HG03460 (cell line): Measurements from ENCODE around the gene CIITA.
"Not testable (repeated sequence)": the region's sequence is repeated elsewhere in the genome, so short reads cannot be mapped to it uniquely, and the experiment has no call there.

ENCODE experiments used
- ATAC-seq: cut with Tn5 transposase; IDR thresholded peaks from one replicate; pipeline ENCODE4 v1.9.1; 2021; ENCODE audit not compliant: unreplicated experiment

Gene CIITA

GRCh38 chr16:10949424-10949970 is 72.5 kb downstream of the CIITA start:
- ATAC-seq = peak; percentile 79

GRCh38 chr16:10950393-10950792 is 73.4 kb downstream of the CIITA start:
- ATAC-seq = no peak

DNA sequence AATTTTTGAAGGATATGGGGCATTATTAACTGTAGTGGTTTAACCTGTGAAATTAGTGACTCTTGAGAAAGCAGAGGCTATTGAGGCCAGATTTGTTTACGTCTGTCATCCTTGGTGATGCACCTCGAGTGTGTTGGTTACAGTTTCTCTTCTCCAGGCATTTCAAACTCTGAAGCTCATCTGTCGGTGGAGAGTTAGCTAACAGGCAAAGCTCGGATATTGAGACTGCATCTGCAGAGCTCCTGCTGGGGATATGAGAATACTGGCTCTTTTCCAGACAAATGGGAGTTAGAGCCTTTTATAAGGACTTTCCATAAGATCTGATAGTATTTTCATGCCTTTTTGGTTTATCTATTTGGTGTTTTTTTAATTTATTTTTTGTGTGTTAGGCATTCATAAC is 74.0 kb downstream of the CIITA start:
- ATAC-seq = no peak

DNA sequence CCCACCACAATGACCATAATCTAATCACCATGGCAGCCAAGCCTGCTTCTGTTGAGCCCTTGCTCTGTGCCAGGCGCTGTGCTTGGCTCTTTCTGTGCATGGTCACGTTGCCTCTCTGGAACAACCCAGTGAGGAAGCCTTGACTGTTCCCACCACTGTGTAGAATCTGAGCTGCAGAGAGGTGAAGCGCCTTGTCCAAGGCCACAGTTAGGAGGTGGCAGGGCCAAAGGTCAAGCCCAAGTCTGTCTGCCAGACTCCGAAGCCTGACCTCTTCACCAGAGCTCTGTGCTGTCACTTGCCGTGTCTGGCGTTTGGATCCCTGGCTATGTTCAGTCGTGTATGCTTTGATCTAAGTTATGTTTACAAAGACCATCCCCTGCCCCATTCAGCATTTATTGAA is 77.9 kb downstream of the CIITA start:
- ATAC-seq = no peak

- no peak for ATAC-seq
Observed at GRCh38 chr16:10957771-10958482, 80.9 kb downstream of the CIITA start.

DNA sequence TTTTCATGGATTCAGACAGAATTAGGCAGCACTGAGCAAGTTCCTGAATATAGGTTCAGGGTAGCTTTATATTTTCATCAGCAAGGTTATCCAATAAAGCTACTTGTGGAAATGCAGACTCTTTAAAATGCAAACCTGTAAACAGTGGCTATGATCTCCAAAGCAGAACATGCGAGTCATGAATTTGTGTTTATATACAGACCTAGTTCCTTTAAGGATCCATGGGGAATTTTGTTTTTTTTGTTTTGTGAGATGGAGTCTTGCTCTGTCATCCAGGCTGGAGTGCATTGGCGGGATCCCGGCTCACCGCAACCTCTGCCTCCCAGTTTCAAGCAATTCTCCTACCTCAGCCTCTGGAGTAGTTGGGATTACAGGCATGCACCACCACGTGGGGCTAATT is 82.2 kb downstream of the CIITA start:
- ATAC-seq = no peak

GRCh38 chr16:10961231-10961630 is 84.2 kb downstream of the CIITA start:
- ATAC-seq = no peak

GRCh38 chr16:10964039-10964890 is 87.3 kb downstream of the CIITA start:
- peak; percentile 33 for ATAC-seq

GRCh38 chr16:10964891-10965326 is 87.9 kb downstream of the CIITA start:
- peak; percentile 47 for ATAC-seq

DNA sequence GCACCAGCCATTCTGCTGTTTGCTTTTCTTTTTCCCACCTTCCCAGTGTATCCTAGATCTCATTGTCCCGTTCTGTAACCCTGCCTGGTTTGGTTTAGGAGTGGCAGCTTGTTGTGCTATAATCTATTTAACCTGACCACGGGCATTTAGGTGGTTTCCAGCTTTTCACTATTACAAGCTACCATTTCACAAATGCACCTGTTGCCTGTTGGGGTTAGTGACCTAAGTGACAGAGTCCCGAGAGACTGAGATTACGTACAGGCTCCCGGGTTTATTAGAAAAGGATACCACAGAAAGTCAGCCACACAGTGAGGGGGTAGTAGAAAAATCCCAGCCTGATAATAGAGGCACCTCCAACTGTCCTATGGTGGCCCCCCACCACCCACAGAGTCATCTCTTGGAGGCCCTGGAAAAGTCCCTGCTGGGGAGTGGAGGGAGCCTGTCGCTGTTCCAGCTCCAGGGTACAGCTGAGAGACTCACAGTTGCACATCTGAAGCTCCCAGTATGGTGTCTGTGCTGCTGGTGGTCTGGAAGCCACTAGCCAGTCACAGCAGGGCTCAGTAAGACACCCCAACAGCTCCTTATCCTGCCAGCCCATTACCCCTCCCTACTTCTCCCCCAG is 88.5 kb downstream of the CIITA start:
- ATAC-seq = peak; percentile 64

DNA sequence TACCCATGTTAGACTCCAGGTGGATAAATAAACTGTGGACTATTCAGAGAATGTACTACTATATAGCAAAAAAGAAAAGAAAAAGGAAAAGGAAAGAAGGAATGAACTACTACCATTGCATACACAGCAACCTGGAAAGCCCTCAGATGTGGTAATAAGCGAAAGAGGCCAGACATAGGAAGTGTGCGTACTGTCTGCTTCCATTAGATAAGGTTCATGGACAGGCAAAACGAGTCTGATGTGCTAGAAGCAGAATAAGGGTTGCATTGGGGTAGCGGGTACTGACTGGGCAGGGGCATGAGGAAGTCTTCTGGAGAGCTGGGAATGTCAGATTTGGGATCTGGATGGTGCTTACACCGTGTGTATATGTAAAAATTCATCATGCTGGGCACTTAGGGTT is 89.1 kb downstream of the CIITA start:
- no peak for ATAC-seq

GRCh38 chr16:10966559-10966958 is 89.6 kb downstream of the CIITA start:
- not testable (repeated sequence) for ATAC-seq

GRCh38 chr16:10967986-10968385 is 91.0 kb downstream of the CIITA start:
- no peak for ATAC-seq

GRCh38 chr16:10968498-10968897 is 91.5 kb downstream of the CIITA start:
- no peak for ATAC-seq

DNA sequence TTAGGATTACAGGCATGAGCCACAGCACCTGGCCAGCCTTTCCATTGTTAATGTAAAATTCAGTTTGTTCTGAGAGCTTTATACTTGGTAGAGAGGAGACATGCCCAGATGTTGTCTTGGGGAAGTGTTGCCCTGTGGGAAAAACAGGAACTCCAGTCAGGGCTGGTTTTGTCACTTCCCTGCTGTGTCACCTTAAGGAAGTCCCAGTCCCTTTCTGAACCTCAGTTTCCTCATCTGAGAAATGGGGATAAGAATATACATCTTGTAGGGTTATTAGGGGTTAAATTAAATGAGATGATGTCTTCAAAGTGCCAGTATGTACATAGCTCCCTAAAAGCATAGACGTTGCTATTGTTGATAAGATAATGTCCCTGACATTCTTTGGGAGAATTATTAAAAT is 92.6 kb downstream of the CIITA start:
- no peak for ATAC-seq

GRCh38 chr16:10970065-10970464 is 93.1 kb downstream of the CIITA start:
- no peak for ATAC-seq

DNA sequence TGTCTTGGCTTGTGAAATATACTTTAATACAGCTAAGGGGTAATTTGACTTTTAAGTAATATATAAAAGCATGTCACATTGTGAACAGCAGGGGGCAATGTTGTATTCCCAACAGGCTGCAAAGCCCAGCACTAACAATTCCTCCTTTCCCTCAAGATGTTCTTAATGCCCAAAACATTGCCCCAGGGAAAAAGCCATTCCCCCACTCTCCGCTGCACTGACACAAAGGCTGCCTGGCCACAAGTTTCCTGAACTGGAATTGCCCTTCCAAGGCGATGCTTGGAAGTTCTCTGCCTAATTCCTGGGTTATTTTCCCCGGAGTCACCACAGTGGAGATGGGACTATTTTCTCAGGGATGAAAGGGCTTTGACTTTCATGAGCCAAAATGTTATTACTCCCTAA is 94.6 kb downstream of the CIITA start:
- ATAC-seq = no peak

DNA sequence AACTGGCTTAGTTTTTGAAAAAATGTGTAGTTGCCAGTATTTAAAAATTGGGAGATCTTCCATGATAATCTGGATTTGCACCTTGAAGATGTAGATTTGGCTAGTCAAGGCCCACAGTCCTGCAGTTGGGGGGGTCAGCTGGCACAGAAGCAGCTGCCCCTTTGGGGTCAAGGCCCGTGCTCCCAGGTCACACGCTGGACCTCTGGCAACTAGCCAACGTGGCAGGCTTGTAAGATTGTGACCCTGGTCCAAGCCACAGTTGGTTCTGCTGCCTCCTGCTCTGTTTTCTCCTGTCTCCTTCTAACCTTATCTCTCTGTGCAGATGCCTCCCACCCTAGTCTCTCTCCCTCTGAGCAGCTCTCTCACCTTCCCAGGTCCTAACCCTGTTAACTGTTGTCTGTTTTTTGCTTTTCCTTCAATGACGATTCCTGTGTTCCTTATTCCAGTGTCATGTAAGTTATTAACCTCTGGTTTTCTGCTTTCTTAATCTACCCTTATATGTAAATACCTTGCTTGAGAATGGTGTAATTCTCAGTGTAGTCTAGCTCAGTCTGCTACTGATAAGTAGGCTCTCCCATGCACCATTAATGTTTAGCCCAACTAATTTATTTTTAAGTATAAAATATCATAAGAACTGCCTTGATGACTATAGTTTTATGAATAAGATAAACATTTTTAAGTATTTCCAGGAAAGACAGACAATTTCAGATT is 95.3 kb downstream of the CIITA start:
- no peak for ATAC-seq

DNA sequence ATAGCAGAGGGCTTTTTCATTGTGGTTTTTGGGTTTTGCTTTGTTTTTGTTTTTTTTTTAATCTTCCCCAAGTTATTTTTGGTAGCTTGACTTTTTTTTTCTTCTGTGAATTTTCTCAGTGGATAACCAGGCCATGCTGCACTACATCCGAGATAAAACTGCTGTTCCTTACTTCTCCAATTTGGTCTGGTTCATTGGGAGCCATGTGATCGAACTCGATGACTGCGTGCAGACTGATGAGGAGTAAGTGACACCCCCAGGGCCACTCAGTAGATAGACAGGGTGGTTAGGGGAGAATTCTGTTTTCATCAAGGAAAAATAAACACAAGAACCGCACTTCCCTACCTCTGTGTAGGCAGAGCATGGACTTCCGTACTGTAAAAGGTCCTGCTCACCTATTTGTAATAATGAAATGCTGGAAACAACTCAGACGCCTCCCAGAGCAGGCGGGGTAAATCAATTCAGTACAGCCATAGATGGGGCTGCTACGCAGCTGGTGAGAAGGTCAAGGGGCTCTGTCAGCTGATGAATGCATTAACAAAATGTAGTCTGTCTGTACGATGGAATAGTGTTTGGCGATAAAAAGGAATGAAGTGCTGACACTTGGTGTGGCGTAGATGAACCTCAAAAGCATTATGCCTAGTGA is 95.9 kb downstream of the CIITA start:
- no peak for ATAC-seq

- no peak for ATAC-seq
Observed at GRCh38 chr16:10976634-10977033, 99.6 kb downstream of the CIITA start.
